Bronchial epithelial cell (primary cell): ENCODE measurements around the gene RECK. TPM values are rescaled to one million over a fixed set of nuclear protein-coding genes. Genes with fewer than 3 reads are reported as not detected.
A peak's percentile ranks its signal among the peaks of the same experiment; 100 is the strongest.

Experiments used
- DNase-seq: peaks from one replicate; pipeline ENCODE4 v3.0.0-alpha.2; 2010; ENCODE audit warnings: low read depth
- FAIRE-seq: peaks from 2 replicates; lab custom pipeline; 2011; peaks lifted over from hg19 to GRCh38; lab: Jason Lieb, UNC
- H3K27me3 ChIP-seq: 2 replicates; pipeline ENCODE4 v1.5.1; 2011; ENCODE audit warnings: low read length; ENCODE audit not compliant: control insufficient read depth, insufficient read depth
- H3K36me3 ChIP-seq: 2 replicates; pipeline ENCODE4 v1.5.1; 2011; ENCODE audit warnings: low read length; ENCODE audit not compliant: control insufficient read depth, insufficient read depth
- H3K4me3 ChIP-seq: 2 replicates; pipeline ENCODE4 v1.5.1; 2011; ENCODE audit warnings: mild to moderate bottlenecking, low read depth, low read length, control low read depth
- CTCF ChIP-seq: IDR thresholded peaks from 2 replicates; pipeline ENCODE4 v1.5.1; 2011; ENCODE audit warnings: mild to moderate bottlenecking, moderate library complexity, low read length, control low read depth, inconsistent platforms; ENCODE audit not compliant: insufficient read depth, severe bottlenecking
- total RNA-seq: library from RNA; depleted of rRNA; stranded (reverse); fragments of >200 nt; gene quantifications from 2 replicates; pipeline ENCODE4 v1.2.1, GENCODE V29; 2014

RECK gene
- total RNA-seq, 1 donor from 2014 or later = 1.3 TPM

GRCh38 chr9:36170531-36170930 lies 133.8 kb downstream of the RECK start:
- no peak for TF ChIP-seq CTCF
- no peak for DNase-seq
- no peak for FAIRE-seq
- no peaks in the 10 kb centered on the region for H3K36me3 ChIP-seq
- peaks cover 1% of the 10 kb centered on the region for H3K27me3 ChIP-seq
- no peak overlapping the region for H3K4me3 ChIP-seq

GRCh38 chr9:36173861-36174260 lies 137.1 kb downstream of the RECK start:
- FAIRE-seq = peak; percentile 7
- Histone ChIP-seq H3K27me3 (no peaks in the 10 kb centered on the region), H3K4me3 (no peak overlapping the region), H3K36me3 (no peaks in the 10 kb centered on the region)
- TF ChIP-seq CTCF = no peak
- DNase-seq = no peak

Other genes starting within 250 kb of the RECK start
- 5.0 and 7.9 TPM in 2 replicates for gene NPR2, start 245.3 kb upstream of the RECK start, total RNA-seq
- gene SPAG8, start 224.7 kb upstream of the RECK start, total RNA-seq = 0.13 and 0.26 TPM in 2 replicates
- 22.6 and 22.7 TPM in 2 replicates for gene HINT2, start 221.9 kb upstream of the RECK start, total RNA-seq
- not detected in 2 replicates for gene FAM221B, start 208.2 kb upstream of the RECK start, total RNA-seq
- gene TMEM8B, start 207.7 kb upstream of the RECK start, total RNA-seq = 0.79 and 1.5 TPM in 2 replicates
- not detected in 2 replicates for gene OR13J1, start 166.5 kb upstream of the RECK start, total RNA-seq
- 0.26 TPM in 1 of 2 replicates, not detected in the other for gene HRCT1, start 130.7 kb upstream of the RECK start, total RNA-seq
- gene SPAAR, start 127.4 kb upstream of the RECK start, total RNA-seq = not detected in 2 replicates
- not detected in 2 replicates for gene OR2S2, start 78.8 kb upstream of the RECK start, total RNA-seq
- gene GLIPR2, start 99.8 kb downstream of the RECK start, total RNA-seq = 0.26 and 1.8 TPM in 2 replicates
- not detected in 2 replicates for gene CCIN, start 132.5 kb downstream of the RECK start, total RNA-seq
- 294 and 335 TPM in 2 replicates for gene CLTA, start 154.0 kb downstream of the RECK start, total RNA-seq
- 11.5 and 14.7 TPM in 2 replicates for gene GNE, start 221.5 kb downstream of the RECK start, total RNA-seq